ENCODE results near the gene LRRC1.

The LRRC1 gene

GRCh38 chr6:53962646-53963045 is 167.8 kb downstream of the LRRC1 start:
- no peak for DNase-seq (ENCODE audit: low spot score)

GRCh38 chr6:53967415-53967814 is 172.6 kb downstream of the LRRC1 start:
- DNase-seq (ENCODE audit: low spot score) = no peak

Data from HuH-7 (cell line).